ENCODE data around the gene AMER2. TPM values are rescaled to one million over a fixed set of nuclear protein-coding genes. Genes with fewer than 3 reads are reported as not detected.

AMER2 gene
- polyA plus RNA-seq (ENCODE audit: insufficient read depth in 1 of 5, insufficient read length in 5 of 5, low replicate concordance in 1 of 5) = under 1 TPM; 0.03 to 0.43 (median 0.21) TPM
- long read RNA-seq, donor 1 = 0 reads
- long read RNA-seq, donor 2 = 0 reads
- long read RNA-seq, donor 3 = 0 reads
- long read RNA-seq, donor 4 = 0 reads
- long read RNA-seq, donor 5 = 0 reads
- long read RNA-seq, donor 6, partial matches to known transcripts = 0 of 1 reads
- long read RNA-seq, donor 6, other reads (novel, unspliced or antisense) = 0 of 1 reads
- long read RNA-seq, donor 7 = 0 reads
- long read RNA-seq, donor 8 = 0 reads

GRCh38 chr13:25171517-25172302 is at the start of gene AMER2:
Gene AMER2 (minus strand): TSS chr13:25172288. CDS start chr13:25171619, 669 bp downstream.
- DNase-seq = peak; percentile 31 to 50

- no peak for DNase-seq
Observed at GRCh38 chr13:25218019-25218418, 45.9 kb upstream of the AMER2 start.

- DNase-seq = no peak
Observed at GRCh38 chr13:25217023-25217885, 45.2 kb upstream of the AMER2 start.

- no peak for DNase-seq
Observed at GRCh38 chr13:25215253-25215575, 43.1 kb upstream of the AMER2 start.

- DNase-seq = no peak
Observed at GRCh38 chr13:25214491-25215252, 42.6 kb upstream of the AMER2 start.

GRCh38 chr13:25213715-25214114 is 41.6 kb upstream of the AMER2 start:
- no peak for DNase-seq

GRCh38 chr13:25210842-25211569 is 38.9 kb upstream of the AMER2 start:
- DNase-seq = no peak

GRCh38 chr13:25207291-25207810 is 35.3 kb upstream of the AMER2 start:
- no peak for DNase-seq

GRCh38 chr13:25204863-25205262 is 32.8 kb upstream of the AMER2 start:
- DNase-seq = no peak

GRCh38 chr13:25203127-25203740 is 31.1 kb upstream of the AMER2 start:
- DNase-seq = no peak

GRCh38 chr13:25200783-25201182 is 28.7 kb upstream of the AMER2 start:
- no peak for DNase-seq

GRCh38 chr13:25198647-25199046 is 26.6 kb upstream of the AMER2 start:
- no peak for DNase-seq

GRCh38 chr13:25196971-25197370 is 24.9 kb upstream of the AMER2 start:
- DNase-seq = no peak

GRCh38 chr13:25192936-25193335 is 20.8 kb upstream of the AMER2 start:
- no peak for DNase-seq

- no peak for DNase-seq
Observed at GRCh38 chr13:25192489-25192888, 20.4 kb upstream of the AMER2 start.

GRCh38 chr13:25192052-25192451 is 20.0 kb upstream of the AMER2 start:
- no peak for DNase-seq

- no peak for DNase-seq
Observed at GRCh38 chr13:25190771-25191170, 18.7 kb upstream of the AMER2 start.

GRCh38 chr13:25190256-25190655 is 18.2 kb upstream of the AMER2 start:
- no peak for DNase-seq

GRCh38 chr13:25187596-25187995 is 15.5 kb upstream of the AMER2 start:
- DNase-seq = no peak

- DNase-seq = no peak
Observed at GRCh38 chr13:25186187-25186586, 14.1 kb upstream of the AMER2 start.

Data from right lung (tissue), 10 donors.